ENCODE results near the gene PRKD2. TPM values are rescaled to one million over a fixed set of nuclear protein-coding genes. Genes with fewer than 3 reads are reported as not detected.

Gene PRKD2
- total RNA-seq, 1 experiment from 2014 or later, result 45.4 TPM

GRCh38 chr19:46736531-46737297, 19.8 kb upstream of the PRKD2 start:
- Histone ChIP-seq H3K27me3 (replicated peaks; ENCODE audit: control insufficient read depth, insufficient read depth, low read length) (no peaks in the 10 kb centered on the region), H3K9me3 (no peaks in the 10 kb centered on the region), H3K4me3 (ENCODE audit: low read depth, low read length) (no peak overlapping the region), H3K36me3 (ENCODE audit: control insufficient read depth, insufficient read depth, low read length) (peaks cover 10% of the 10 kb centered on the region), H3K4me1 (no peaks in the 10 kb centered on the region)
- no peaks in the 10 kb centered on the region for H3K27me3 Mint-ChIP-seq (ENCODE audit: insufficient read depth, unreplicated experiment)
- peaks cover 85% of the 10 kb centered on the region for H3K36me3 Mint-ChIP-seq (ENCODE audit: insufficient read depth, unreplicated experiment)
- no peaks in the 10 kb centered on the region for H3K9me3 Mint-ChIP-seq (ENCODE audit: unreplicated experiment)
- TF ChIP-seq CTCF (IDR thresholded peaks at IDR 0.05; ENCODE audit: insufficient read depth in 1 of 2, low read depth in 1 of 2, low read length in 1 of 2, severe bottlenecking in 1 of 2, unreplicated experiment in 1 of 2), result no peak
- H3K4me1 Mint-ChIP-seq (ENCODE audit: low read depth, unreplicated experiment), result peaks cover 10% of the 10 kb centered on the region
- peak overlapping the region; percentile 8 for H3K27ac Mint-ChIP-seq (ENCODE audit: unreplicated experiment)
- peak in 1 of 2 experiments; percentile 52 for DNase-seq
- POLR2A ChIA-PET, result no interaction called here
- intact Hi-C loops (cut with micrococcal nuclease; ENCODE audit: unreplicated experiment), result no loop called here
- no TSS peak for BruUV-seq (replicated peaks)
- H3K4me3 Mint-ChIP-seq (ENCODE audit: unreplicated experiment), result no peak overlapping the region
- CTCF ChIA-PET, result interaction anchor here (0.9 kb wide), 1 partner anchor 22 kb away, joined by 7 read pairs; no protein-coding TSS in a partner anchor

GRCh38 chr19:46733690-46734292, 16.9 kb upstream of the PRKD2 start:
- H3K4me1 ChIP-seq, result no peaks in the 10 kb centered on the region
- Mint-ChIP-seq H3K27ac (ENCODE audit: unreplicated experiment) (peak overlapping the region; percentile 21), H3K4me1 (ENCODE audit: low read depth, unreplicated experiment) (no peaks in the 10 kb centered on the region), H3K4me3 (ENCODE audit: unreplicated experiment) (no peak overlapping the region), H3K27me3 (ENCODE audit: insufficient read depth, unreplicated experiment) (no peaks in the 10 kb centered on the region), H3K9me3 (ENCODE audit: unreplicated experiment) (no peaks in the 10 kb centered on the region), H3K36me3 (ENCODE audit: insufficient read depth, unreplicated experiment) (peaks cover 86% of the 10 kb centered on the region)
- no peak for DNase-seq
- intact Hi-C loops (cut with micrococcal nuclease; ENCODE audit: unreplicated experiment), result no loop called here
- ChIA-PET POLR2A (no interaction called here), CTCF (no interaction called here)
- no peak for TF ChIP-seq CTCF (IDR thresholded peaks at IDR 0.05; ENCODE audit: insufficient read depth in 1 of 2, low read depth in 1 of 2, low read length in 1 of 2, severe bottlenecking in 1 of 2, unreplicated experiment in 1 of 2)
- BruUV-seq (replicated peaks), result TSS peak; percentile 4
- H3K36me3 ChIP-seq (ENCODE audit: control insufficient read depth, insufficient read depth, low read length), result peaks cover 9% of the 10 kb centered on the region
- no peaks in the 10 kb centered on the region for H3K9me3 ChIP-seq
- H3K27me3 ChIP-seq (replicated peaks; ENCODE audit: control insufficient read depth, insufficient read depth, low read length), result no peaks in the 10 kb centered on the region
- H3K4me3 ChIP-seq (ENCODE audit: low read depth, low read length), result no peak overlapping the region

DNA sequence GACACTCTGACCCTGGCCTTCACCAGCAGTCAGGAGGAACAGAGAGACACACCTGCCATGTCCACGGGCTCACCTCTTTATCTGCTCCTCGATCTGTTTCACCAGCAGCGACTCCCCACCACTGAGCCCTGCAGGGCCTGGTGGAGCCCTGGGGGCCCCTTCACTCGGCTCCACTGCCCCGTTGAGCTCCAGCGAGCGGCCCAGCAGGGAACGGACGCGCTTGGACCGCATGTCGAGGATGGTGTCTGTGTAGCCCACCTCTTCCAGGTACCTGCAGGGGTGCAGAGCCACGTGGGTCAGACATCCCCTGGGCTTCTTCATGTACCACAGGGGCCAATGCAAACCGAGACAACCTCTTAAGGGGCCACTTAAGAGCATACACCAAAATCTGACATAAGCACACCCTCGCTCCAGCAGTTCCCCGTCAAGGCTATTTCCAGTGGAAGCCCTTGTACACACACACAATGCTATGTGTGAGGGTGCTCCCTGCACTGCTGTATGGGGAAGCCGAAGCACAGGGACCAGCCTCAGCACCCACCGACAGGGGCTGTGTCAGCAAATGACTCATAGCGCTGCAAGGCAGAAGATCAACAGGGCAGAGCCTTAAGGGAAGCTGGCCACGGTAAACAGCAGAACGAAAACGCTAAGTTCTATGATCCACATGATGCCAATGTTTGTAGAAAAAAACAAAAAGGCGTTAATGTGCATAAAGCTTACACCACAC, 16.2 kb upstream of the PRKD2 start:
- no peak overlapping the region for H3K27ac Mint-ChIP-seq (ENCODE audit: unreplicated experiment)
- BruUV-seq (replicated peaks), result no TSS peak
- Histone ChIP-seq H3K4me1 (no peaks in the 10 kb centered on the region), H3K9me3 (no peaks in the 10 kb centered on the region), H3K4me3 (ENCODE audit: low read depth, low read length) (no peak overlapping the region), H3K36me3 (ENCODE audit: control insufficient read depth, insufficient read depth, low read length) (peaks cover 9% of the 10 kb centered on the region), H3K27me3 (replicated peaks; ENCODE audit: control insufficient read depth, insufficient read depth, low read length) (no peaks in the 10 kb centered on the region)
- TF ChIP-seq CTCF (IDR thresholded peaks at IDR 0.05; ENCODE audit: insufficient read depth in 1 of 2, low read depth in 1 of 2, low read length in 1 of 2, severe bottlenecking in 1 of 2, unreplicated experiment in 1 of 2), result no peak
- H3K9me3 Mint-ChIP-seq (ENCODE audit: unreplicated experiment), result no peaks in the 10 kb centered on the region
- no peaks in the 10 kb centered on the region for H3K27me3 Mint-ChIP-seq (ENCODE audit: insufficient read depth, unreplicated experiment)
- intact Hi-C loops (cut with micrococcal nuclease; ENCODE audit: unreplicated experiment), result no loop called here
- H3K4me3 Mint-ChIP-seq (ENCODE audit: unreplicated experiment), result no peak overlapping the region
- POLR2A ChIA-PET, result no interaction called here
- H3K4me1 Mint-ChIP-seq (ENCODE audit: low read depth, unreplicated experiment), result no peaks in the 10 kb centered on the region
- CTCF ChIA-PET, result no interaction called here
- DNase-seq, result no peak
- peaks cover 87% of the 10 kb centered on the region for H3K36me3 Mint-ChIP-seq (ENCODE audit: insufficient read depth, unreplicated experiment)
